Measurements from ENCODE around the gene SH3PXD2A.

GRCh38 chr10:103859161-103860086 is 4.0 kb upstream of the SH3PXD2A start:
- TF ChIP-seq EZH2 (IDR thresholded peaks at IDR 0.05; ENCODE audit: borderline replicate concordance, insufficient read depth, low read depth, low read length, poor library complexity, severe bottlenecking) (no peak), CTCF (IDR thresholded peaks at IDR 0.05) (peak; percentile 77)
